Effector memory CD8-positive, alpha-beta T cell (primary cell): Measurements from ENCODE around the gene ODC1.

Experiments
- ATAC-seq: fragments of 150-1000 bp; cut with Tn5 transposase; replicated peaks from 2 replicates; pipeline ENCODE4 v1.10.0; 2021; ENCODE audit warnings: mild to moderate bottlenecking, moderate library complexity
- DNase-seq, 3 experiments: peaks; one replicate each; pipeline ENCODE4 v3.0.0; 2021
- H3K27ac Mint-ChIP-seq, 2 donors: one replicate each; pipeline ENCODE4 v1.8.0; 2022; ENCODE audit warnings: mild to moderate bottlenecking in 2 of 2, mixed read lengths in 2 of 2, moderate library complexity in 2 of 2
- H3K27me3 Mint-ChIP-seq, 2 donors: one replicate each; pipeline ENCODE4 v1.8.0; 2022; ENCODE audit warnings: mixed read lengths in 2 of 2
- H3K36me3 Mint-ChIP-seq: one replicate; pipeline ENCODE4 v1.8.0; 2022; ENCODE audit warnings: mild to moderate bottlenecking, moderate library complexity, mixed read lengths; ENCODE audit not compliant: insufficient read depth
- H3K4me1 Mint-ChIP-seq, 2 donors: one replicate each; pipeline ENCODE4 v1.8.0; 2022; ENCODE audit warnings: low read depth in 2 of 2, mixed read lengths in 2 of 2
- H3K4me3 Mint-ChIP-seq, 2 donors: one replicate each; pipeline ENCODE4 v1.8.0; 2022; ENCODE audit warnings: mild to moderate bottlenecking in 2 of 2, mixed read lengths in 2 of 2, moderate library complexity in 2 of 2
- H3K9me3 Mint-ChIP-seq, 2 donors: one replicate each; pipeline ENCODE4 v1.8.0; 2022; ENCODE audit warnings: mixed read lengths in 2 of 2

The ODC1 gene

GRCh38 chr2:10410001-10410822 is 37.9 kb downstream of the ODC1 start:
- Mint-ChIP-seq H3K36me3 (peaks cover 18% of the 10 kb centered on the region), H3K9me3 (no peaks in the 10 kb centered on the region), H3K4me1 (peaks cover 27 to 30% of the 10 kb centered on the region in 2 donors), H3K27me3 (no peaks in the 10 kb centered on the region), H3K27ac (no peak overlapping the region), H3K4me3 (peak overlapping the region; percentile 31 to 81)
- DNase-seq: no peak
- ATAC-seq: no peak

DNA sequence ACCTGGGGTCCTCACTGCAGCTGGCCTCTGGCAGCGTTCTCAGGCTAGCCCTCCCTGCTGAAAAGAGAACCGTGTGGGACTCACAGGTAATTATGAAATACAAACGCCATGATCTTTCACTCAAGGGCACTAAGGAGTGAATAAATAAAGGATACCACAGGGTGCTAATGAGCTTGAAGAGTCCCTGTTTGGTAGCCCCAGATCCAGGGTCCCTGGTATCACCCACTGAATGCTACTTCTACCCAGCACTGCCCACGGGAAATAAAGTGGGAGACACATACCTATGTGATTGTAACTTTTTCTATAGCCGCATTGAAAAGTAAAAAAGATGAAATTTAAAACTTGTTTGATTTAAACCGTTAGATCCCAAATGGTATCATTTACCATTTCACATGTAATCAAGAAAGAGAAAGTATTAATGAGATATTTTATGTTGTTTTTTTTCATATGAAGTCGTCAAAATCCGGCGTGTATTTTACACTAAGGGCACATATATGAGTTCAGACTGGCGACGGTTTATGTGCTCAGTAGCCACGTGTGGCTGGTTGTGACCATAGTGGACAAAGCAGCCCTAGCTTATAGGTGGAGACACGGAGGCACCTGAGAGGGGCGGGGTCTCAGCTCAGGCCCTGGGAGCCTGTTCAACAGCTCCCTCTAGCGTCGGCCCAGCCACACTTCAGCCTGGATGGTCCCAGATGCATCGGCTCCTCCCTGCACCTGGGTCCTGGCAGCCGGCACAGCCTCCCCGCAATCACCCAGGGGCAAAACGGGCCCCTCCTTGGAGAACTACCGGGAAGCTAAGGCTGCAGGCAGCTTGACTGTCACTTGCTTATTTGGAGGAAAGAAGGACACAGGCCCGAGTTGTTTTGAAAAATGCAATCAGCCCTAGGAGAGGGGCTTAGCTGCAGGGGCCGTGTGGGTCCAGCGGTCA is 39.2 kb downstream of the ODC1 start:
- peak overlapping the region; percentile 61 to 90 for H3K27ac Mint-ChIP-seq
- peak overlapping the region; percentile 81 for H3K4me3 Mint-ChIP-seq
- peak; percentile 75 to 82 (median 81) for DNase-seq
- ATAC-seq: peak; percentile 72
- H3K4me1 Mint-ChIP-seq: peaks cover 27 to 33% of the 10 kb centered on the region in 2 donors
- H3K9me3 Mint-ChIP-seq: no peaks in the 10 kb centered on the region
- peaks cover 23% of the 10 kb centered on the region for H3K36me3 Mint-ChIP-seq
- H3K27me3 Mint-ChIP-seq: no peaks in the 10 kb centered on the region

DNA sequence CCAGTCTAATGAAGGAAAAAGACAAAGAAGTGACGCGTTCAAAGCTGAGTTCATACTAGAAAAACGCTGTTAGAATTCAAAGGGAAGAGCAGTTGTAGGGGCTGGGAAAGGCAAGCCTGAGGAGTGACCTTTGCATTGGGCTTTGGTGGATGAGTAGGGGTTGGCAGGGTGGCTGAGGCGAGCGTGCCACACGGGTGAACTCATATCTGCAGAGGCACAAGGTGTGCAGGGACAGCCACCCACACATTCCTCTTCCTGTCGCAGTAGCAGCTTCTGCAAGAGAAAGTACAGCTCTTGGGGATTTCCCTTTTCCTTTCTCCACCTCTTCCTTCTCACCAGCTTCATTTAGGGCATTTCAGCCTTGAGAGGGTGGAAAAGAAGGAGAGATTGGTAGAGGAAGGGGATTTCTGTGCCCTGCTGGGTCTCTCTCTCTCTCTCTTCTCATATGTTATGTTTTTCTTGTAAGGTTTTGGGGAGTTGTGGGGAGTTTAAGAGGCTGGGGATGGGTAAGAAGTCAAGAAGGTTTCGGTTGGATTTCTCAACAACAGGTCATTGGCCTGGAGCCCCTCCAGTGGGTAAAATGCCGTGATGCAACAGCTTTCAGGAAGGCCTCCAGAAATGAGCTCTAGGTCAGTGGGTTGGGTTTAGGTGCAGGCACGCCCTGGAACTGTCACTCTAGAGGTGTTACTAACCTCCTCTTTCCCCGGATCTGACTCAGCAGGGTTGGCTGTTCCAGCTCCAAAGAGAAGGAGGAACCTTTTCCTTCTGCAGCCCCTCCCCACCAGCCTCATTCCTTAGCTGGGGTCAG is 40.1 kb downstream of the ODC1 start:
- H3K9me3 Mint-ChIP-seq: no peaks in the 10 kb centered on the region
- peaks cover 21% of the 10 kb centered on the region for H3K36me3 Mint-ChIP-seq
- peaks cover 27 to 33% of the 10 kb centered on the region in 2 donors for H3K4me1 Mint-ChIP-seq
- H3K27me3 Mint-ChIP-seq: no peaks in the 10 kb centered on the region
- peak overlapping the region; percentile 61 to 90 for H3K27ac Mint-ChIP-seq
- peak overlapping the region; percentile 81 for H3K4me3 Mint-ChIP-seq
- ATAC-seq (peak; percentile 84), DNase-seq (peak; percentile 44 to 49 (median 44))

GRCh38 chr2:10407432-10407831 is 40.7 kb downstream of the ODC1 start:
- Mint-ChIP-seq H3K36me3 (peaks cover 26% of the 10 kb centered on the region), H3K9me3 (no peaks in the 10 kb centered on the region), H3K27ac (peak overlapping the region; percentile 61 to 90), H3K4me1 (peaks cover 27 to 33% of the 10 kb centered on the region in 2 donors), H3K4me3 (peak overlapping the region; percentile 81), H3K27me3 (no peaks in the 10 kb centered on the region)
- DNase-seq: no peak
- no peak for ATAC-seq

- ATAC-seq (no peak), DNase-seq (no peak)
- Mint-ChIP-seq H3K9me3 (no peaks in the 10 kb centered on the region), H3K4me1 (peaks cover 29 to 32% of the 10 kb centered on the region in 2 donors), H3K36me3 (peaks cover 28% of the 10 kb centered on the region), H3K4me3 (peak overlapping the region in 1 of 2 donors; percentile 81), H3K27ac (peak overlapping the region; percentile 61 to 90), H3K27me3 (no peaks in the 10 kb centered on the region)
These were observed 41.5 kb downstream of the ODC1 start for GRCh38 chr2:10406491-10407188.

- H3K27ac Mint-ChIP-seq: no peak overlapping the region
- no peaks in the 10 kb centered on the region for H3K9me3 Mint-ChIP-seq
- H3K4me1 Mint-ChIP-seq: peaks cover 36 to 39% of the 10 kb centered on the region in 2 donors
- peaks cover 32% of the 10 kb centered on the region for H3K36me3 Mint-ChIP-seq
- DNase-seq (no peak), ATAC-seq (no peak)
- no peaks in the 10 kb centered on the region for H3K27me3 Mint-ChIP-seq
- no peak overlapping the region for H3K4me3 Mint-ChIP-seq
These were observed 42.1 kb downstream of the ODC1 start for GRCh38 chr2:10406016-10406415.

DNA sequence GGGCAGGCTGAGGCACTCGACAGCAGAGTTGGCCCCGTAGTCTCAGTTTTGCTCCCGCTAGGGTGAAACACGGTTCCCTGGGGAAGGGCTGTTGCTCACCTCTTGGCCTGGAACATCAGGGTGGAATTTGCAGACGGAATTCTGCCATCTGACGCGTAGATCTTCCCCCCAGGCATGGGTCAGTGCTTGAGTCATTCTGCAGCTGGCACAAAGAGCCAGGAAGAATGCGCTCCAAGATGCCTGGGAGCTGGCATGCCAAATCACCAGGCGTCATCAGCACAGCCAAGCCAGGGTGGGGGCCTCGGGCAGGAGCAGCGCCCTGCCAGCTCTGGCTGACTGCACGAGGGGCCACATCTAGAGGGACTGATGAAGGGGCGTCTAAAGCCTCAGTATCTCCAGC is 42.7 kb downstream of the ODC1 start:
- DNase-seq (no peak), ATAC-seq (no peak)
- H3K36me3 Mint-ChIP-seq: peaks cover 38% of the 10 kb centered on the region
- no peaks in the 10 kb centered on the region for H3K27me3 Mint-ChIP-seq
- H3K4me3 Mint-ChIP-seq: no peak overlapping the region
- no peak overlapping the region for H3K27ac Mint-ChIP-seq
- peaks cover 41 to 44% of the 10 kb centered on the region in 2 donors for H3K4me1 Mint-ChIP-seq
- no peaks in the 10 kb centered on the region for H3K9me3 Mint-ChIP-seq

DNA sequence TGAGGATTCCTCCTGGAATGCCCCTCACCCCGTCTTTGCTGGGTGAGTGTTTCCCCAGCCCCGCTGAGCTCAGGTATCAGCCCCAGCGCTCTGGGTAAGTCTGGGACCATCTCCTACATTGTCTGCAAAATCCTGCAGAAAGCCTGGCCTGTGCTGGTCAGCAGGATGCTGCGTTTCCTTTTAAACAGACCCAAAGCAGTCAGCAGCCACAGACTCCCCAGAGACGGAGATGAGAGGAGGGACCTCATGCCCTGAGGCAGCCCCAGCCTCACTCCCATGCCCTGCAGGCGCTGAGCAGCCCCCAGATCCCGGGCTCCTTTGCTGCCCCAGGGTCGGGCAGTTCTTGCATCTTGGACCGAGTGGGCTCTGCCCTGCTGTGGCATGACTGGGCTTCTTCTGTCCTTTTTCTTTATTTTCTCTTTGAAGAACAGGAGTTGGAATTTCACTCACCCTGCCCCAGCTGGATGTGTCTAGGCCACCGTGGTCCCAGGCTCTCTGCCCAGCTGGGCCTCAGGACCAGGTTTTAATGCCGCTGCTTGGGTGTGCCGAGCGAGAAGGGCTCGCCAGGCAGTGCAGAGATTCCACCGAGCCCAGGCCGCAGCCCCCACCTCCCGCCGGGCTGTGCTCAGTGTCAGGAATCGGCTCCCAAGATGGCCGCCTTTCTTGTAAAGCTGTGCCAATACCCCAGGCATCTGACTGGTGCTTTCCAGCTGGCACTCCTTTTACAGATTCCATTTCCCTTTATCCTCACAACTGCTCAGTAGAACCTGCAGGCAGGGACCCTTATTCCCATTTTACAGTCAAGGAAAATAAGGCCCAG is 43.6 kb downstream of the ODC1 start:
- H3K27me3 Mint-ChIP-seq: no peaks in the 10 kb centered on the region
- DNase-seq (no peak), ATAC-seq (no peak)
- peaks cover 47 to 53% of the 10 kb centered on the region in 2 donors for H3K4me1 Mint-ChIP-seq
- no peak overlapping the region for H3K4me3 Mint-ChIP-seq
- H3K9me3 Mint-ChIP-seq: no peaks in the 10 kb centered on the region
- H3K36me3 Mint-ChIP-seq: peaks cover 44% of the 10 kb centered on the region
- H3K27ac Mint-ChIP-seq: peak overlapping the region in 1 of 2 donors; percentile 81

- DNase-seq: no peak
- Mint-ChIP-seq H3K27ac (no peak overlapping the region), H3K4me1 (peaks cover 31 to 38% of the 10 kb centered on the region in 2 donors), H3K9me3 (no peaks in the 10 kb centered on the region), H3K36me3 (peaks cover 48% of the 10 kb centered on the region), H3K4me3 (no peak overlapping the region), H3K27me3 (no peaks in the 10 kb centered on the region)
- ATAC-seq: no peak
These were observed 45.4 kb downstream of the ODC1 start for GRCh38 chr2:10402653-10403215.

DNA sequence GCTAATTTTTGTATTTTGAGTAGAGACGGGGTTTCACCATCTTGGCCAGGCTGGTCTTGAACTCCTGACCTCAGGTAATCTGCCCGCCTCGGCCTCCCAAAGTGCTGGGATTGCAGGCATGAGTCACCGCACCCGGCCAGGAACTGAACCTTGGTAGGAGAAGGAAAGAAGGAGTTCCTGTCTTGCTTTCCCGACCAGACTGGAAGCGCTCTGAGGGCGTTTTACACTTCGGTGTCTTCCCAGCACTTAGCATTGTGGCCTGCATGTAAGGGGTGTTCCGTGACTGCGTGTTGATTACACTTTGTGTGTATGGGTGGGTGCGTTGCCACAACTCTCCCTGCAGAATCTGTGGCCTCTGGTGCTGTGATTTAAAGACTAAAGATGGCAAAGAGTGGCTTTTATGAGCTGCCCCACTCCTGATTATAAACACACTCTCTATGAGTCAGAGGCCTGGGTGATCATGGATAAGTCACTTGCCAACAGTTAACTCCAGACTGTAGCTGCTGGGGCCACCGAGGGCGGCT is 46.0 kb downstream of the ODC1 start:
- Mint-ChIP-seq H3K9me3 (no peaks in the 10 kb centered on the region), H3K4me1 (peaks cover 25 to 32% of the 10 kb centered on the region in 2 donors), H3K36me3 (peaks cover 44% of the 10 kb centered on the region), H3K27me3 (no peaks in the 10 kb centered on the region), H3K4me3 (peak overlapping the region in 1 of 2 donors; percentile 50), H3K27ac (peak overlapping the region in 1 of 2 donors; percentile 72)
- no peak for DNase-seq
- no peak for ATAC-seq
